Right hindlimb (tissue), 1 donor: Measurements from ENCODE around the gene THAP7.
"Not testable (repeated sequence)": the region's sequence is repeated elsewhere in the genome, so short reads cannot be mapped to it uniquely, and the experiment has no call there.

Experiments used
- DNase-seq: peaks from one replicate; pipeline ENCODE4 v3.0.0-alpha.2; 2018

Gene THAP7

GRCh38 chr22:21001601-21002325 lies at the start of gene THAP7:
Gene THAP7 (minus strand): TSS chr22:21002118. CDS start chr22:21001911, 207 bp downstream.
- DNase-seq, result peak; percentile 97

GRCh38 chr22:21051145-21051830 lies 49.4 kb upstream of the THAP7 start:
- DNase-seq, result no peak

GRCh38 chr22:21048965-21049364 lies 47.0 kb upstream of the THAP7 start:
- DNase-seq, result not testable (repeated sequence)

DNA sequence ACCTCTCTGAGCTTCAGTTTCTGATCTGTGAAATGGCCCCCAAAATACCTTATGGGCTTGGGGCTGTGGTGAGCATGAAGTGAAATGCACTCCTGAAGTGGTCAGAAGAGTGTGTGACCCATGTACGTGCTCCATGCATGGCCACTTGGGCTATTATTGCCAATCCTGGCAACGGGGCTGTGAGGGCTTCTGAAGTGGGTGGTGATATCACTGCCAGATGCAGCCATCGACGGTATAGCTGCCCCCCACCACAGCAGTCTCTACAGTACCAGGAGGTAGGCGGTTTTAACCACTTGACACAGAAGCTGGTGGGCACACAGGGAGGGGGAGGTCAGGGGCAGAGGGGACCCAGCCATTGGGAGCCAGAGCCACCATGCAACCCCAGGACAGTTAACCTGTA lies 46.5 kb upstream of the THAP7 start:
- not testable (repeated sequence) for DNase-seq

GRCh38 chr22:21047730-21048129 lies 45.8 kb upstream of the THAP7 start:
- DNase-seq, result no peak

- no peak for DNase-seq
Measured at GRCh38 chr22:21047035-21047661, 45.2 kb upstream of the THAP7 start.

- peak; percentile 96 for DNase-seq
Measured at GRCh38 chr22:21045585-21046294, 43.8 kb upstream of the THAP7 start, which contains the start of gene LRRC74B. Gene LRRC74B (plus strand): TSS chr22:21045946. CDS start chr22:21045987, 41 bp downstream.

DNA sequence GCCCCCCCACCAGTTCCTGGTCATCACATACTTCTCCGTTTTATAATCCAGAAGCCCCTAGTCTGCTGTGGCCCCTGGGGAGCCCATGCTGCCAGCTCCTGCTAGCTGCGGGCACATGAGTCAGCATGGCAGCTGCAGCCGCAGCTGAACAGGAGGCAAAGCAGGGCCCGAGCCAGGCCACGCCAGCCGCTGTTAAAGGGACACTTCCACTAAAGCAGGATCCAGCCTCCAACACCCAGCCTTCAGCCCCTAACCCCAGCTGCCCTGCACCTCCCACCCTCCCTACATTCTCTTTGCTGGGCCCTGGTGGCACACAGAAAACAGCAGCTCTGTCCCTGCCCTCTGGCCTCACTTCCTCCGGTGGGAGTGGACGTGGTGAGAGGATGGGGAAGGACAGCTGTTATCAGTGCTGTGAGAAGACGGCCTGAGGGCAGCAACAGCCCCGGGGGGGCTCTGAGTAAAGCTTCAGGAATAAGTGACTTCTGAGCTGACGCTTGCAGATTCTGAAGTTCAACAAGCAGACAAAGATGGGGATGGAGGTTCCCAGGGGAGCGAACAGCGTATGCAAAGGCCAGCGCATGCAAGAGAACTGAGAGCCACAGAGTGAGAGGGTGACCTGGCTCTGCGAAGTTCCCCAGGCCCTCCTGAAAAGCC lies 43.1 kb upstream of the THAP7 start:
- DNase-seq, result peak; percentile 76

DNA sequence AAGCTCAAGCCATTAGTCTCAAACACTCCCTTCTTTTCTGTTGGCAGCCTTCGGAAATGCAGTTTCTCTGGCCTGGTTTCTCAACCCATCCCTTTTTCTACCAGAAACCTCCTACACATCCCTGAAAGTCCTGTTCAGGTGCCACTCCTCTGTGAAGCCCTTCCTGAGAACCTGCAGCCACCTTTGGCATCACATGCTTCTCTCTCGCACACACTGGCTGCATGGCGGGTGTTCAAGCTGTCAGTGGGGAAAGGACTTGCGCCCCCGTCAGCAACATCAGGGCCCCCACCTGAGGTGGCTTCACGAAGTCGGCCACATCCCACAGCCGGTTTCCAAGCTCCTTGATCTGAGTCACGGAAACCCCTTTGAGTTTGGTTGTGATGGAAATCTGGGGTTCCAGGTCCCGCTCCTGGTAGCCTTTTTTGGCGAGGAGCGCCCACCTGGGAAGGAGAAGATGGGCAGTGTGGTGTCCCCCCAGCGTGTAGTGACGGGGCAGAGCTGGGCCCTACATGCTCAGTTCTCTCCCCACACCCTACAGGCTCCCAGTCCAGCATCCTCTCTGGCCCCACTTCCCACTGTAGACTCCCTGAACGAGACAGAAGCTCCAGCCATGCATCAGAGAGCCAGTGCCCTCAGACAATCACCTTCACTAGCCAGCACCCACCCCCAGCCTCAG lies 42.1 kb upstream of the THAP7 start:
- DNase-seq, result no peak

GRCh38 chr22:21042978-21043859 lies 41.3 kb upstream of the THAP7 start:
- no peak for DNase-seq

DNA sequence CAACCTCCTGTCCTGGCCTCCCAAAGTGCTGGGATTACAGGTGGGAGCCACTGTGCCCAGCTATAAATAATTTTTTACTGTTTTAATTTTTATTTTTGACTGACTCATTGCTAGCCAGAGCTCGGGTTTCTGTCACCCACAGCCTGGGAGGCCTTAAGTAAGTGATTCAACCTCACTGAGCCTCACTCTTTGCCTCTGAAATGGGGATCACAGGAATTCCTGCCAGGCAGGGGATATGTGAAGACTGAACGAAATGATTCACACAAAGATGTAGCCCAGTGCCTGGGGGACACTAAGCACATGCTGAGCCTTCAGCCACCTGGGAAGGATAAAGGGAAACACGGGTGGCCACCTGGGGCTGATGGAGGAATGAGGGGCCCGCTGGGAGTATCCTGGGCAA lies 40.0 kb upstream of the THAP7 start:
- no peak for DNase-seq

DNA sequence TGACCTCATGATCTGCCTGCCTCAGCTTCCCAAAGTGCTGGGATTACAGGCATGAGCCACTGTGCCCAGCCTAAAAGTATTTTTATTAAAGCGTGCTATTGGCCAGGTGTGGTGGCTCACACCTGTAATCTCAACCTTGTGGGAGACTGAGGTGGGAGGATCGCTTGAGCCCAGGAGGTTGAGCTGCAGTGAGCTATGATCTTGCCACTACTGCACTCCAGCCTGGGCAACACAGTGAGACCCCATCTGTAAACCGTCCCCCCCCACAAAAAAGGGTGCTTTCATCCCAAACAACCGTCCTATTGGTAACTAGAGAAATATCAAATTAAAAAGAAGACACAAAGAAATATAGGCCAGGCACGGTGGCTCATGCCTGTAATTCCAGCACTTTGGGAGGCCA lies 37.2 kb upstream of the THAP7 start:
- not testable (repeated sequence) for DNase-seq

GRCh38 chr22:21038405-21038804 lies 36.5 kb upstream of the THAP7 start:
- peak; percentile 45 for DNase-seq

DNA sequence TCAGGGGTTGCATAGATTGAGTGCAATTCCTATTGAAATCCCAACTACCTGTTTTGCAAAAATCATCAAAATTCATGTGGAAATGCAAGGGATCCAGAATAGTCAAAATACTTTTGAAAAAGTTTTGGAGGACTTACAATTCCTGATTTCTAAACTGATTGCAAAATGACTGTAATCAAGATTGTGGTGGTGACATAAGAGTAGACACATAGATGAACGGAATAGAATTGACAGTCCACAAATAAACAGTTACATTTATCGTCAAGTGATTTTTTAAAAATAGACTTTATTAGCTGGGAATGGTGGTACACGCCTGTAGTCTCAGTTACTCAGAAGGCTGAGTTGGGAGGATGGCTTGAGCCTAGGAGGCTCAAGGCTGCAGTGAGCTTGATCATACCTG lies 33.1 kb upstream of the THAP7 start:
- DNase-seq, result no peak

- no peak for DNase-seq
Measured at GRCh38 chr22:21033895-21034294, 32.0 kb upstream of the THAP7 start.

DNA sequence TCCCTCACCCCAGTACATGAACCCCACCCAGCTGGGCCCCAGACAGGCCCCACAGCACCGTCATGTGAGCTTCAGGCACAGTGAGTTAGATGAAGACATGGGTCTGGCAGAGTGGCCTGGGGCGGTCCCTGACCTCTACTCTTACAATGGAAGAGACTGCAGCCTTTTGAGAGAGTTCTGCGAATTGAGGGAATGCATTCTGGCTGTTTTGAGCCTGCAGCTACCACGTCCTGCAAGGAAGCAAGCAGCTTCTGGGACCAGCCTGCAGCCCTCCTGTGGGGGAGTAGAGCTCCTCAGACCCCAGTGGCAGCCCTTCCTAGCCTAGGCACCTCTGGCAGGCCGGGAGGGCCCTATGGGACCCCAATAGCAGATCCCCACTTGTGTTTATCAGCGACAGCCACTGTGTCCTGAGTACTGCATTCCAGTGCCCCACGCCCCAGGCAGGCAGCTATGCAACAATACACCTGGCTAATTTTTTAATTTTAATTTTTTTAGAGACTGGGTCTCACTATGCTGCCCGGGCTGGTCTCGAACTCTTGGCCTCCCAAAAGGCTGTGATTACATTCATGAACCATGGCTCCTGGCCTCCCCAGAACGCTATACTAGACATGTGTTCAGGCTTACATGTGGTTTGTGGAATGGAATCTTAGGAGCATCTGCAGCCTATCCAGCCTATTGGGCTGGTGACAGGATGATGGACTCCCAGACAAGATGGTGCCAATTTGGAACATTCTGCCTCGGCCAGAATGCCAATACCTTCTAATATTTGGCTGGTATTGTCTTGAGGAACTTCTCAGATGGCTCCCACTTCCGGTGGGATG lies 31.2 kb upstream of the THAP7 start:
- DNase-seq, result no peak

DNA sequence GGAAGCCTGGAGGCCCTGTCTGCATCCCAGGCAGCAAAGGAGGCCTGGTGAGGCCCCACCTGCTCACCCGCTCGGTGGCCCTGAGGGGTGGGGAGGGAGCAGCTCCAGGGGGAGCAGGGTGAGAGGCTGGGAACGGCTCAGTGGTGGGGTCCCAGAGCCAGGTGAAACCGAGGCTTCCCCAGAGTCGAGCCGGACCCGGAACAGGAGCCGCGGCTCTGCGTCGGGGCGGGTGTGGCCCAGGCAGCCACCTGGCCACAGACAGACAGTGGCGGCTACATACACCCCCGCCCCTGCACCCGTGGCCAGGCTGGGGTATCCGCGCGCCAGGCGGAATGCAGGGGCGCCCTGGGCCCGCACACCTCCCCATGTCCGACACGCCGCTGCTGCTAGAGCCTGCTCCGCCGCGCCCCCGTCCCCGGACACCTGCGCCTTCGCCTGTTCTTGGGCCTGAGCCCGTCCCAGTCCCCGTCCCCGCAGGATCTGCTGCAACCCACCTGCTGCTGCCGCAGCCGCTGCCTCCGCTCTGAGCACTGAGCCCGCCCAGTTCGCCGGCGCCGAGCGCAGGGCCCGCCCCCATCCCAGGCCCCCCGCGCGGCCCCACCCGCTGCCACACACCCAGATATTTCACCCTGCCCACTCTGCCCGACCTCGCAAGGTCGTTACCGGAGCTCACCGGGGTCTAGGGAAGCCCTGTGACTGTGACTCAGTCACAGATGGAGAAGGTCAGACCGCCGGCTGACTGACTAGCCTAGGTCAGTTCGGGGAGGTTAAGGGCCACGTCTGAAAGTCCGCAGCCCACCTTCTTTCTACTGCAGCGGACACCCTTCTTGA lies 30.3 kb upstream of the THAP7 start, which contains the start of gene SLC7A4:
SLC7A4 (minus strand) TSS at position 525 of the 831 bp plus-strand sequence. CDS start 749 bp downstream, outside the sequence.
- DNase-seq, result peak; percentile 52

- no peak for DNase-seq
Measured at GRCh38 chr22:21031545-21032036, 29.7 kb upstream of the THAP7 start.
